IMR-90 (cell line): ENCODE results near the gene UBP1. TPM values are rescaled to one million over a fixed set of nuclear protein-coding genes. Genes with fewer than 3 reads are reported as not detected.

ENCODE experiments used
- ATAC-seq: fragments of 200-7000 bp; cut with Tn5 transposase; 2 replicates; pipeline ENCODE4 v1.9.1; 2020; ENCODE audit warnings: low read depth, mild to moderate bottlenecking, moderate library complexity
- BruUV-seq: library from RNA; stranded (reverse); fragments of 400-500 nt; replicated peaks from 2 replicates; lab custom pipeline; 2021; lab: Mats Ljungman, UMichigan
- CTCF ChIA-PET: fragments of 300-600 bp; formaldehyde crosslinking; extraction: SDS; loops from one replicate; lab custom pipeline; 2021; ENCODE audit warnings: antibody characterized with exemption; lab: Yijun Ruan, JAX
- POLR2A ChIA-PET: fragments of 300-600 bp; sonication (Branson Sonifier 250); formaldehyde crosslinking; loops from one replicate; lab custom pipeline; 2022; ENCODE audit warnings: antibody characterized with exemption; ENCODE audit not compliant: unreplicated experiment; lab: Charles Lee
- DNase-seq: peaks from one replicate; pipeline ENCODE4 v3.0.0; 2013
- H2AFZ ChIP-seq: replicated peaks from 2 replicates; pipeline ENCODE3; 2013; ENCODE audit warnings: low read length, mild to moderate bottlenecking; ENCODE audit not compliant: poor library complexity
- H2AK5ac ChIP-seq: 2 replicates; pipeline ENCODE4 v1.6.1; 2013; ENCODE audit warnings: low read depth, low read length, inconsistent platforms
- H2AK9ac ChIP-seq: replicated peaks from 2 replicates; pipeline ENCODE3; 2013; ENCODE audit warnings: mild to moderate bottlenecking, low read depth, low read length, moderate library complexity; ENCODE audit not compliant: poor library complexity
- H2BK120ac ChIP-seq: 2 replicates; pipeline ENCODE4 v1.6.1; 2013; ENCODE audit warnings: low read depth, low read length, inconsistent platforms
- H2BK15ac ChIP-seq: 3 replicates; pipeline ENCODE4 v1.6.1; 2013; ENCODE audit warnings: low read depth, low read length, inconsistent platforms
- H2BK20ac ChIP-seq: 2 replicates; pipeline ENCODE4 v1.6.1; 2013; ENCODE audit warnings: low read depth, mild to moderate bottlenecking, inconsistent platforms, low read length, moderate library complexity
- H2BK5ac ChIP-seq: 2 replicates; pipeline ENCODE4 v1.6.1; 2013; ENCODE audit warnings: mild to moderate bottlenecking, low read depth, low read length, inconsistent platforms; ENCODE audit not compliant: poor library complexity, severe bottlenecking
- H3K14ac ChIP-seq: replicated peaks from 2 replicates; pipeline ENCODE4 v1.6.1; 2013; ENCODE audit warnings: low read depth, low read length, inconsistent platforms
- H3K18ac ChIP-seq: 2 replicates; pipeline ENCODE4 v1.6.1; 2013; ENCODE audit warnings: low read depth, low read length, control low read depth
- H3K23ac ChIP-seq: 2 replicates; pipeline ENCODE4 v1.6.1; 2013; ENCODE audit warnings: low read depth, low read length, inconsistent platforms
- H3K27ac ChIP-seq: 2 replicates; pipeline ENCODE4 v1.5.1; 2013; ENCODE audit warnings: mild to moderate bottlenecking, control low read depth, low read length; ENCODE audit not compliant: insufficient read depth
- H3K27me3 ChIP-seq: 2 replicates; pipeline ENCODE4 v1.6.1; 2013; ENCODE audit warnings: low read length; ENCODE audit not compliant: control insufficient read depth, insufficient read depth
- H3K36me3 ChIP-seq: 2 replicates; pipeline ENCODE4 v1.6.1; 2013; ENCODE audit warnings: low read length, mixed read lengths; ENCODE audit not compliant: control insufficient read depth, insufficient read depth
- H3K4ac ChIP-seq: 2 replicates; pipeline ENCODE4 v1.6.1; 2013; ENCODE audit warnings: low read depth, low read length, inconsistent platforms
- H3K4me1 ChIP-seq: 2 replicates; pipeline ENCODE4 v1.6.1; 2013; ENCODE audit warnings: low read length, mixed read lengths; ENCODE audit not compliant: control insufficient read depth, insufficient read depth
- H3K4me2 ChIP-seq: 2 replicates; pipeline ENCODE4 v1.6.1; 2013; ENCODE audit warnings: low read depth, mild to moderate bottlenecking, control low read depth, low read length, moderate library complexity
- H3K4me3 ChIP-seq: 2 replicates; pipeline ENCODE4 v1.5.1; 2013; ENCODE audit warnings: low read depth, mild to moderate bottlenecking, control low read depth, low read length, moderate library complexity; ENCODE audit not compliant: insufficient read depth
- H3K56ac ChIP-seq: 2 replicates; pipeline ENCODE4 v1.6.1; 2013; ENCODE audit warnings: low read length, inconsistent platforms; ENCODE audit not compliant: insufficient read depth; ENCODE audit errors: extremely low read depth
- H3K79me1 ChIP-seq, 2 experiments: 2 replicates each; pipeline ENCODE4 v1.6.1; 2013; ENCODE audit warnings: low read length in 2 of 2, inconsistent platforms in 1 of 2, low read depth in 1 of 2
- H3K9ac ChIP-seq: 2 replicates; pipeline ENCODE4 v1.6.1; 2013; ENCODE audit warnings: low read depth, low read length, control low read depth
- H3K9me1 ChIP-seq: 2 replicates; pipeline ENCODE4 v1.6.1; 2013; ENCODE audit warnings: low read length, inconsistent platforms; ENCODE audit not compliant: insufficient read depth
- H3K9me3 ChIP-seq: 2 replicates; pipeline ENCODE4 v1.6.1; 2013; ENCODE audit warnings: low read length; ENCODE audit not compliant: control insufficient read depth, insufficient read depth
- H4K20me1 ChIP-seq: 2 replicates; pipeline ENCODE4 v1.6.1; 2013; ENCODE audit warnings: low read length, inconsistent platforms; ENCODE audit not compliant: insufficient read depth
- H4K5ac ChIP-seq: 2 replicates; pipeline ENCODE4 v1.6.1; 2013; ENCODE audit warnings: mild to moderate bottlenecking, low read depth, low read length, control low read depth
- H4K8ac ChIP-seq, 2 experiments: 2 replicates each; pipeline ENCODE4 v1.6.1; 2013; ENCODE audit warnings: low read depth in 2 of 2, low read length in 2 of 2, control low read depth in 1 of 2, inconsistent platforms in 1 of 2
- H4K91ac ChIP-seq: 2 replicates; pipeline ENCODE4 v1.6.1; 2013; ENCODE audit warnings: low read depth, low read length, inconsistent platforms; ENCODE audit not compliant: insufficient read depth
- CEBPB ChIP-seq: IDR thresholded peaks from 2 replicates; pipeline ENCODE4 v1.6.1; 2012; ENCODE audit warnings: low read depth, low read length, improper control_type of control experiment
- CHD1 ChIP-seq: IDR thresholded peaks from 2 replicates; pipeline ENCODE4 v1.6.1; 2012; ENCODE audit warnings: low read depth, low read length, improper control_type of control experiment
- MAFK ChIP-seq: IDR thresholded peaks from 2 replicates; pipeline ENCODE4 v1.6.1; 2012; ENCODE audit warnings: low read depth, low read length, improper control_type of control experiment
- NFE2L2 ChIP-seq: fragments of 150-350 bp; IDR thresholded peaks from 2 replicates; pipeline ENCODE4 v1.6.1; 2016; ENCODE audit warnings: low read depth, mild to moderate bottlenecking, low read length
- POLR2A ChIP-seq: IDR thresholded peaks from 2 replicates; pipeline ENCODE4 v1.6.1; 2012; ENCODE audit warnings: mild to moderate bottlenecking, low read depth, low read length
- RAD21 ChIP-seq: IDR thresholded peaks from 2 replicates; pipeline ENCODE4 v1.6.1; 2012; ENCODE audit warnings: low read length, improper control_type of control experiment
- RCOR1 ChIP-seq: IDR thresholded peaks from 2 replicates; pipeline ENCODE4 v1.6.1; 2012; ENCODE audit warnings: mild to moderate bottlenecking, low read length, improper control_type of control experiment; ENCODE audit not compliant: insufficient replicate concordance
- SMC3 ChIP-seq: fragments of 150-350 bp; IDR thresholded peaks from 2 replicates; pipeline ENCODE4 v1.6.1; 2016; ENCODE audit warnings: low read depth, mild to moderate bottlenecking, antibody characterized with exemption, low read length, moderate library complexity
- WGBS, 2 experiments: methylation state at CpG; one replicate each; pipeline versions ENCODE4 v1.1.5 to v1.1.7; 2013; ENCODE audit warnings: missing lambda C conversion rate in 2 of 2; ENCODE audit not compliant: insufficient read length in 1 of 2; ENCODE audit errors: extremely low coverage in 2 of 2; 5-methylcytosine and 5-hydroxymethylcytosine counted together
- dilution Hi-C: fragments of 300-500 bp; cut with HindIII; formaldehyde crosslinking; loops from one replicate; pipeline ENCODE4 v1.14.3; 2018; ENCODE audit warnings: low sequenced_read_pairs; ENCODE audit not compliant: unreplicated experiment
- in situ Hi-C: fragments of 300-500 bp; cut with MboI; formaldehyde crosslinking; loops from 3 replicates; pipeline ENCODE4 v1.14.3; 2019; ENCODE audit warnings: low sequenced_read_pairs, inconsistent platforms, mixed read lengths
- intact Hi-C: fragments of 100-400 bp; cut with micrococcal nuclease; formaldehyde crosslinking; loops from 2 replicates; pipeline ENCODE4 v1.10.0; 2022
- polyA plus RNA-seq, 3 experiments: library from polyadenylated mRNA; depleted of rRNA; stranded (reverse); fragments of >200 nt; gene quantifications; 2 replicates each; pipeline ENCODE4 v1.2.3, GENCODE V29; 2012; ENCODE audit warnings: low replicate concordance in 1 of 3
- total RNA-seq: library from RNA; depleted of rRNA; stranded (reverse); fragments of >200 nt; gene quantifications from 2 replicates; pipeline ENCODE4 v1.2.3, GENCODE V29; 2012
- TF ChIP-seq, protein P1 (sequence below): fragments of 150-350 bp; IDR thresholded peaks from 2 replicates; pipeline ENCODE4 v1.6.1; 2017; ENCODE audit warnings: mild to moderate bottlenecking, antibody characterized with exemption, low read length, low read depth
- TF ChIP-seq, protein P2 (sequence below): fragments of 150-350 bp; IDR thresholded peaks from 2 replicates; pipeline ENCODE4 v1.6.1; 2016; ENCODE audit warnings: low read depth, mild to moderate bottlenecking, low read length, moderate library complexity, borderline replicate concordance

UBP1 gene
- total and polyA plus RNA-seq, 2 of the 4 experiments (the other 2 are of a cell fraction): 56.3 to 73.8 TPM

DNA sequence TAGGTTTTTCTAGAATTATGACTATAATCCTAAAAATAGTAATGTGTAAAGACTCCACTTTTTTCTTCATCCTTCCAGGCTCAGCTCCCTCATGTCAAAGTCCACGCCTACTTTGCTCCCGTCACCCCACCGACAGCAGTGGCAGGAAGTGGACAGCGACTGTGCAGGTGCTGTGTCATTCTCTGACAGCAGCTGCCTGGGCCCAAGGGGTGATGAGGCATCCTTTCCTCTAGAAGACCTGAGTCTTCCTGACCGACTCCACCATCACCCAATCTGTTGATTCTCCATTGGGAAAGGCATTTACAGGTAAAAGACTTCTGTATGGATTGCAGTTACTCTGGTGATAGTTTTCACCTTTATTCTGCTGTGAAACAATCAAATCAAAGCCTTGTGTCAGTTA, 54.8 kb downstream of the UBP1 start:
- Histone ChIP-seq H2BK15ac (no peak overlapping the region), H4K91ac (no peak overlapping the region), H4K5ac (no peak overlapping the region), H3K56ac (no peak overlapping the region), H3K18ac (no peak overlapping the region), H4K8ac (no peak overlapping the region), H2AFZ (no peak overlapping the region), H3K27me3 (no peaks in the 10 kb centered on the region), H3K14ac (no peak overlapping the region), H3K4me2 (no peak overlapping the region), H3K36me3 (peaks cover 28% of the 10 kb centered on the region), H2AK5ac (no peak overlapping the region), H3K4me1 (no peaks in the 10 kb centered on the region), H2AK9ac (no peak overlapping the region), H2BK5ac (no peak overlapping the region), H3K27ac (no peak overlapping the region), H3K4ac (no peak overlapping the region), H3K23ac (no peak overlapping the region), H4K20me1 (no peaks in the 10 kb centered on the region), H3K79me1 (peaks cover 19 to 40% of the 10 kb centered on the region in 2 experiments; a peak in 3 of 4 replicates), H3K9ac (no peak overlapping the region), H2BK120ac (no peak overlapping the region), H3K4me3 (no peak overlapping the region), H2BK20ac (no peak overlapping the region), H3K9me3 (no peaks in the 10 kb centered on the region), H3K9me1 (peaks cover 9% of the 10 kb centered on the region; the same call in 1 of the 2 replicates)
- WGBS, 2 experiments: no CpG with 5 or more reads among the region's 5 CpGs
- intact Hi-C loops (no loop called here), in situ Hi-C loops (no loop called here), dilution Hi-C loops (loop anchor here (25.0 kb wide), 1 partner anchor 248 kb away; no protein-coding TSS in a partner anchor)
- DNase-seq (peak; percentile 20), ATAC-seq (no peak)
- CTCF ChIA-PET: no interaction called here
- POLR2A ChIA-PET: no interaction called here
- no peak for TF ChIP-seq CHD1
- no peak for TF ChIP-seq RAD21
- TF ChIP-seq POLR2A: no peak
- no peak for TF ChIP-seq CEBPB
- no peak for TF ChIP-seq RCOR1
- TF ChIP-seq, protein P1, sequence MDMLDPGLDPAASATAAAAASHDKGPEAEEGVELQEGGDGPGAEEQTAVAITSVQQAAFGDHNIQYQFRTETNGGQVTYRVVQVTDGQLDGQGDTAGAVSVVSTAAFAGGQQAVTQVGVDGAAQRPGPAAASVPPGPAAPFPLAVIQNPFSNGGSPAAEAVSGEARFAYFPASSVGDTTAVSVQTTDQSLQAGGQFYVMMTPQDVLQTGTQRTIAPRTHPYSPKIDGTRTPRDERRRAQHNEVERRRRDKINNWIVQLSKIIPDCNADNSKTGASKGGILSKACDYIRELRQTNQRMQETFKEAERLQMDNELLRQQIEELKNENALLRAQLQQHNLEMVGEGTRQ: no peak
- TF ChIP-seq SMC3: no peak
- TF ChIP-seq, protein P2, sequence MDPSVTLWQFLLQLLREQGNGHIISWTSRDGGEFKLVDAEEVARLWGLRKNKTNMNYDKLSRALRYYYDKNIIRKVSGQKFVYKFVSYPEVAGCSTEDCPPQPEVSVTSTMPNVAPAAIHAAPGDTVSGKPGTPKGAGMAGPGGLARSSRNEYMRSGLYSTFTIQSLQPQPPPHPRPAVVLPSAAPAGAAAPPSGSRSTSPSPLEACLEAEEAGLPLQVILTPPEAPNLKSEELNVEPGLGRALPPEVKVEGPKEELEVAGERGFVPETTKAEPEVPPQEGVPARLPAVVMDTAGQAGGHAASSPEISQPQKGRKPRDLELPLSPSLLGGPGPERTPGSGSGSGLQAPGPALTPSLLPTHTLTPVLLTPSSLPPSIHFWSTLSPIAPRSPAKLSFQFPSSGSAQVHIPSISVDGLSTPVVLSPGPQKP: no peak
- TF ChIP-seq NFE2L2: no peak
- no peak for TF ChIP-seq MAFK
- no TSS peak for BruUV-seq
